CD8-positive, alpha-beta memory T cell (primary cell): Measurements from ENCODE around the gene RTTN. TPM values are rescaled to one million over a fixed set of nuclear protein-coding genes. Genes with fewer than 3 reads are reported as not detected.
A peak's percentile ranks its signal among the peaks of the same experiment; 100 is the strongest.

Experiments used
- CTCF ChIA-PET: fragments of 350-600 bp; sonication (Branson Sonifier 250); formaldehyde crosslinking; loops from one replicate; lab custom pipeline; 2021; ENCODE audit warnings: antibody characterized with exemption; lab: Charles Lee
- POLR2A ChIA-PET: fragments of 350-600 bp; sonication (Branson Sonifier 250); formaldehyde crosslinking; loops from one replicate; lab custom pipeline; 2021; ENCODE audit warnings: antibody characterized with exemption; lab: Charles Lee
- DNase-seq, 5 donors: peaks; one replicate each; pipeline versions ENCODE4 v3.0.0 to v3.0.0-alpha.2; 2020 to 2022; ENCODE audit warnings: mixed read lengths in 1 of 5
- H3K27ac ChIP-seq: one replicate; pipeline ENCODE4 v1.7.0; 2013; ENCODE audit warnings: low read depth, mild to moderate bottlenecking, low read length, moderate library complexity
- H3K27me3 ChIP-seq: 2 replicates; pipeline ENCODE4 v1.7.0; 2013; ENCODE audit warnings: low read length, mild to moderate bottlenecking; ENCODE audit not compliant: insufficient read depth, poor library complexity, severe bottlenecking
- H3K36me3 ChIP-seq: 2 replicates; pipeline ENCODE4 v1.7.0; 2013; ENCODE audit warnings: mild to moderate bottlenecking, low read length, moderate library complexity; ENCODE audit not compliant: insufficient read depth
- H3K4me1 ChIP-seq: 2 replicates; pipeline ENCODE4 v1.7.0; 2013; ENCODE audit warnings: mild to moderate bottlenecking, low read length, moderate library complexity; ENCODE audit not compliant: insufficient read depth
- H3K4me3 ChIP-seq: 2 replicates; pipeline ENCODE4 v1.7.0; 2013; ENCODE audit warnings: mild to moderate bottlenecking, low read length
- H3K9me3 ChIP-seq: 2 replicates; pipeline ENCODE4 v1.7.0; 2013; ENCODE audit warnings: mild to moderate bottlenecking, low read length
- H3K27ac Mint-ChIP-seq, 8 donors: one replicate each; pipeline ENCODE4 v1.8.0; 2020 to 2021; ENCODE audit warnings: mixed read lengths in 8 of 8, mild to moderate bottlenecking in 6 of 8, inconsistent platforms in 3 of 8, moderate library complexity in 3 of 8
- H3K27me3 Mint-ChIP-seq, 2 donors: one replicate each; pipeline ENCODE4 v1.8.0; 2020 to 2021; ENCODE audit warnings: mixed read lengths in 2 of 2, mild to moderate bottlenecking in 1 of 2, moderate library complexity in 1 of 2
- H3K36me3 Mint-ChIP-seq, 3 donors: one replicate each; pipeline ENCODE4 v1.8.0; 2020 to 2021; ENCODE audit warnings: mixed read lengths in 3 of 3, inconsistent platforms in 1 of 3, mild to moderate bottlenecking in 1 of 3
- H3K4me1 Mint-ChIP-seq, 3 donors: one replicate each; pipeline ENCODE4 v1.8.0; 2020 to 2021; ENCODE audit warnings: mixed read lengths in 3 of 3, inconsistent platforms in 1 of 3, mild to moderate bottlenecking in 1 of 3
- H3K4me3 Mint-ChIP-seq, 7 donors: one replicate each; pipeline ENCODE4 v1.8.0; 2020 to 2021; ENCODE audit warnings: mixed read lengths in 7 of 7, mild to moderate bottlenecking in 6 of 7, moderate library complexity in 4 of 7, inconsistent platforms in 2 of 7
- H3K9me3 Mint-ChIP-seq, 5 donors: one replicate each; pipeline ENCODE4 v1.8.0; 2020 to 2022; ENCODE audit warnings: mixed read lengths in 5 of 5, mild to moderate bottlenecking in 3 of 5, moderate library complexity in 2 of 5, inconsistent platforms in 1 of 5
- polyA plus RNA-seq: library from polyadenylated mRNA; unstranded; fragments of 300-500 nt; fragmentation: Illumina TruSeq; gene quantifications from one replicate; pipeline ENCODE4 v1.2.3, GENCODE V29; 2021
- total RNA-seq, 2 experiments: library from RNA; stranded (reverse); gene quantifications; one replicate each; pipeline ENCODE4 v1.2.3, GENCODE V29; 2021

Gene RTTN
- total and polyA plus RNA-seq, 3 experiments from 2014 or later = 3.2 to 26.6 (median 24.7) TPM

GRCh38 chr18:70156886-70157285 is 48.6 kb downstream of the RTTN start:
- POLR2A ChIA-PET = no interaction called here
- no peak overlapping the region for H3K27ac Mint-ChIP-seq
- Histone ChIP-seq H3K4me1 (no peaks in the 10 kb centered on the region), H3K36me3 (no peaks in the 10 kb centered on the region), H3K4me3 (no peak overlapping the region), H3K27me3 (no peaks in the 10 kb centered on the region), H3K9me3 (no peaks in the 10 kb centered on the region), H3K27ac (no peak overlapping the region)
- H3K9me3 Mint-ChIP-seq = no peaks in the 10 kb centered on the region
- H3K4me1 Mint-ChIP-seq = peaks cover 19 to 28% (median 25%) of the 10 kb centered on the region in 3 donors
- CTCF ChIA-PET = no interaction called here
- H3K27me3 Mint-ChIP-seq = no peaks in the 10 kb centered on the region
- H3K4me3 Mint-ChIP-seq = no peak overlapping the region
- peaks cover 34 to 73% (median 53%) of the 10 kb centered on the region in 3 donors for H3K36me3 Mint-ChIP-seq
- no peak for DNase-seq

- Mint-ChIP-seq H3K4me3 (no peak overlapping the region), H3K27me3 (no peaks in the 10 kb centered on the region), H3K36me3 (peaks cover 26 to 65% (median 33%) of the 10 kb centered on the region in 3 donors), H3K9me3 (no peaks in the 10 kb centered on the region), H3K27ac (peak overlapping the region in 1 of 8 donors; percentile 59), H3K4me1 (peaks cover 14 to 21% (median 17%) of the 10 kb centered on the region in 3 donors)
- H3K27me3 ChIP-seq = no peaks in the 10 kb centered on the region
- H3K27ac ChIP-seq = no peak overlapping the region
- no peaks in the 10 kb centered on the region for H3K9me3 ChIP-seq
- H3K36me3 ChIP-seq = peaks cover 4% of the 10 kb centered on the region
- ChIA-PET CTCF (interaction anchor here (1.2 kb wide), 1 partner anchor 13 kb away, joined by 3 read pairs; no protein-coding TSS in a partner anchor), POLR2A (no interaction called here)
- no peaks in the 10 kb centered on the region for H3K4me1 ChIP-seq
- no peak overlapping the region for H3K4me3 ChIP-seq
- no peak for DNase-seq
Observed at GRCh38 chr18:70154591-70155194, 50.8 kb downstream of the RTTN start.

- H3K9me3 Mint-ChIP-seq = no peaks in the 10 kb centered on the region
- H3K4me3 ChIP-seq = no peak overlapping the region
- H3K27me3 ChIP-seq = no peaks in the 10 kb centered on the region
- no peaks in the 10 kb centered on the region for H3K4me1 ChIP-seq
- peaks cover 9 to 61% (median 17%) of the 10 kb centered on the region in 3 donors for H3K36me3 Mint-ChIP-seq
- ChIA-PET CTCF (no interaction called here), POLR2A (no interaction called here)
- peak overlapping the region; percentile 14 for H3K27ac ChIP-seq
- H3K4me3 Mint-ChIP-seq = no peak overlapping the region
- H3K27ac Mint-ChIP-seq = peak overlapping the region in 3 of 8 donors; percentile 13 to 49 (median 30)
- H3K36me3 ChIP-seq = peaks cover 12% of the 10 kb centered on the region
- DNase-seq = no peak
- H3K27me3 Mint-ChIP-seq = no peaks in the 10 kb centered on the region
- H3K9me3 ChIP-seq = no peaks in the 10 kb centered on the region
- H3K4me1 Mint-ChIP-seq = peaks cover 8 to 14% (median 11%) of the 10 kb centered on the region in 3 donors
Observed at GRCh38 chr18:70151614-70152013, 53.9 kb downstream of the RTTN start.

GRCh38 chr18:70149616-70150301 is 55.7 kb downstream of the RTTN start:
- Histone ChIP-seq H3K27ac (no peak overlapping the region), H3K4me1 (no peaks in the 10 kb centered on the region), H3K27me3 (no peaks in the 10 kb centered on the region), H3K4me3 (no peak overlapping the region), H3K36me3 (peaks cover 12% of the 10 kb centered on the region), H3K9me3 (no peaks in the 10 kb centered on the region)
- ChIA-PET CTCF (no interaction called here), POLR2A (no interaction called here)
- Mint-ChIP-seq H3K36me3 (peaks cover 16 to 67% (median 17%) of the 10 kb centered on the region in 3 donors), H3K4me3 (no peak overlapping the region), H3K4me1 (peaks cover 4 to 9% (median 7%) of the 10 kb centered on the region in 3 donors), H3K9me3 (no peaks in the 10 kb centered on the region), H3K27me3 (peaks cover 0 to 1% of the 10 kb centered on the region in 2 donors), H3K27ac (peak overlapping the region in 1 of 8 donors; percentile 30)
- no peak for DNase-seq

GRCh38 chr18:70149156-70149555 is 56.3 kb downstream of the RTTN start:
- Histone ChIP-seq H3K36me3 (peaks cover 12% of the 10 kb centered on the region), H3K4me1 (no peaks in the 10 kb centered on the region), H3K27ac (no peak overlapping the region), H3K9me3 (no peaks in the 10 kb centered on the region), H3K27me3 (no peaks in the 10 kb centered on the region), H3K4me3 (no peak overlapping the region)
- CTCF ChIA-PET = no interaction called here
- Mint-ChIP-seq H3K36me3 (peaks cover 17 to 69% (median 22%) of the 10 kb centered on the region in 3 donors), H3K4me1 (peaks cover 0 to 5% (median 3%) of the 10 kb centered on the region in 3 donors), H3K27me3 (peaks cover 0 to 1% of the 10 kb centered on the region in 2 donors), H3K4me3 (no peak overlapping the region), H3K27ac (no peak overlapping the region), H3K9me3 (peaks cover 0 to 1% (median 0%) of the 10 kb centered on the region in 5 donors)
- POLR2A ChIA-PET = no interaction called here
- no peak for DNase-seq

- ChIA-PET POLR2A (interaction anchor here (0.6 kb wide), 1 partner anchor 12 kb away, joined by 6 read pairs; no protein-coding TSS in a partner anchor), CTCF (no interaction called here)
- Histone ChIP-seq H3K4me3 (no peak overlapping the region), H3K36me3 (peaks cover 12% of the 10 kb centered on the region), H3K27ac (no peak overlapping the region), H3K9me3 (no peaks in the 10 kb centered on the region), H3K27me3 (no peaks in the 10 kb centered on the region), H3K4me1 (no peaks in the 10 kb centered on the region)
- DNase-seq = no peak
- peaks cover 21 to 71% (median 27%) of the 10 kb centered on the region in 3 donors for H3K36me3 Mint-ChIP-seq
- peaks cover 0 to 5% (median 3%) of the 10 kb centered on the region in 3 donors for H3K4me1 Mint-ChIP-seq
- no peak overlapping the region for H3K4me3 Mint-ChIP-seq
- peaks cover 0 to 1% of the 10 kb centered on the region in 2 donors for H3K27me3 Mint-ChIP-seq
- peaks cover 0 to 1% (median 0%) of the 10 kb centered on the region in 5 donors for H3K9me3 Mint-ChIP-seq
- H3K27ac Mint-ChIP-seq = peak overlapping the region in 3 of 8 donors; percentile 18 to 52 (median 47)
Observed at GRCh38 chr18:70148039-70148938, 57.2 kb downstream of the RTTN start.

- Mint-ChIP-seq H3K27me3 (peaks cover 0 to 1% of the 10 kb centered on the region in 2 donors), H3K4me3 (no peak overlapping the region), H3K27ac (no peak overlapping the region), H3K9me3 (peaks cover 0 to 1% (median 0%) of the 10 kb centered on the region in 5 donors), H3K36me3 (peaks cover 35 to 78% (median 38%) of the 10 kb centered on the region in 3 donors), H3K4me1 (peaks cover 0 to 5% (median 0%) of the 10 kb centered on the region in 3 donors)
- no peak overlapping the region for H3K4me3 ChIP-seq
- H3K27ac ChIP-seq = no peak overlapping the region
- no peaks in the 10 kb centered on the region for H3K4me1 ChIP-seq
- no peak for DNase-seq
- peaks cover 12% of the 10 kb centered on the region for H3K36me3 ChIP-seq
- CTCF ChIA-PET = no interaction called here
- H3K27me3 ChIP-seq = no peaks in the 10 kb centered on the region
- H3K9me3 ChIP-seq = no peaks in the 10 kb centered on the region
- POLR2A ChIA-PET = no interaction called here
Observed at GRCh38 chr18:70146174-70146573, 59.3 kb downstream of the RTTN start.
